HepG2 (cell line): ENCODE data around the gene BCCIP. TPM values are rescaled to one million over a fixed set of nuclear protein-coding genes. Genes with fewer than 3 reads are reported as not detected.
A peak's percentile ranks its signal among the peaks of the same experiment; 100 is the strongest.

Source experiments
- ATAC-seq: fragments of 200-7000 bp; cut with Tn5 transposase; 3 replicates; pipeline ENCODE4 v1.9.1; 2020; ENCODE audit warnings: mild to moderate bottlenecking, moderate library complexity
- BruUV-seq: library from RNA; stranded (reverse); fragments of 400-500 nt; replicated peaks from 2 replicates; lab custom pipeline; 2021; lab: Mats Ljungman, UMichigan
- CTCF ChIA-PET: fragments of 300-600 bp; formaldehyde crosslinking; extraction: SDS; loops from one replicate; lab custom pipeline; 2021; ENCODE audit warnings: low total read pairs, inconsistent platforms, low intra/inter-chr PET ratio; lab: Yijun Ruan, JAX
- POLR2A ChIA-PET: fragments of 350-600 bp; sonication (Branson Sonifier 250); formaldehyde crosslinking; loops from one replicate; lab custom pipeline; 2020; ENCODE audit warnings: antibody characterized with exemption, inconsistent platforms; lab: Yijun Ruan, JAX
- DNase-seq: peaks from one replicate; pipeline ENCODE4 v3.0.0-alpha.2; 2015; ENCODE audit warnings: low spot score
- FAIRE-seq: peaks from 3 replicates; lab custom pipeline; 2011; peaks lifted over from hg19 to GRCh38; lab: Jason Lieb, UNC
- H2AFZ ChIP-seq: one replicate; pipeline ENCODE4 v1.6.1; 2011; ENCODE audit warnings: low read length, inconsistent platforms
- H3K27ac ChIP-seq: fragments of 300-600 bp; 3 replicates; pipeline ENCODE4 v1.8.0; 2011; ENCODE audit warnings: mixed run types, mild to moderate bottlenecking, mixed read lengths, low read length, inconsistent platforms; ENCODE audit not compliant: insufficient read depth; ENCODE audit errors: extremely low read length
- H3K27me3 ChIP-seq, 2 experiments: fragments of 200-600 bp in 1 of 2; 2 replicates in 1 of 2; 3 replicates in 1 of 2; pipeline versions ENCODE4 v1.6.0 to v1.8.0; 2011; ENCODE audit warnings: low read length in 2 of 2, mild to moderate bottlenecking in 2 of 2, moderate library complexity in 2 of 2, inconsistent platforms in 1 of 2; ENCODE audit not compliant: insufficient read depth in 2 of 2, control insufficient read depth in 1 of 2
- H3K36me3 ChIP-seq, 2 experiments: fragments of 200-600 bp in 1 of 2; replicated peaks in 1 of 2; 2 replicates in 1 of 2; 3 replicates in 1 of 2; pipeline versions ENCODE4 v1.5.1 to v1.8.0; 2011; ENCODE audit warnings: low read length in 2 of 2, inconsistent platforms in 1 of 2; ENCODE audit not compliant: insufficient read depth in 2 of 2, control insufficient read depth in 1 of 2
- H3K4me1 ChIP-seq: 2 replicates; pipeline ENCODE4 v1.5.1; 2012; ENCODE audit warnings: low read length, inconsistent platforms; ENCODE audit not compliant: insufficient read depth
- H3K4me2 ChIP-seq: 2 replicates; pipeline ENCODE4 v1.6.0; 2011; ENCODE audit warnings: low read depth, low read length, inconsistent platforms
- H3K4me3 ChIP-seq, 3 experiments: fragments of 200-600 bp in 1 of 3; sonication (generic), shearing (Covaris generic) in 1 of 3; replicated peaks in 1 of 3; 2 replicates each; pipeline ENCODE4 v1.5.1; 2011 to 2016; ENCODE audit warnings: low read length in 3 of 3, inconsistent platforms in 2 of 3, low read depth in 2 of 3, mild to moderate bottlenecking in 2 of 3, control low read depth in 1 of 3, mixed read lengths in 1 of 3; ENCODE audit not compliant: insufficient read depth in 1 of 3
- H3K79me2 ChIP-seq: one replicate; pipeline ENCODE4 v1.6.1; 2011; ENCODE audit warnings: low read length, inconsistent platforms; ENCODE audit not compliant: insufficient read depth
- H3K9ac ChIP-seq: 2 replicates; pipeline ENCODE4 v1.6.0; 2011; ENCODE audit warnings: mild to moderate bottlenecking, low read depth, low read length, inconsistent platforms; ENCODE audit not compliant: insufficient read depth
- H3K9me3 ChIP-seq: 2 replicates; pipeline ENCODE4 v1.5.1; 2012; ENCODE audit warnings: mild to moderate bottlenecking, low read length
- H4K20me1 ChIP-seq: 2 replicates; pipeline ENCODE4 v1.6.0; 2011; ENCODE audit warnings: inconsistent platforms, mild to moderate bottlenecking, low read length, moderate library complexity; ENCODE audit not compliant: insufficient read depth
- ARID5B ChIP-seq: IDR thresholded peaks from 2 replicates; pipeline ENCODE4 v1.4.0; 2020; ENCODE audit warnings: mild to moderate bottlenecking, missing genetic modification reagents
- DNMT1 ChIP-seq: sonication (generic); formaldehyde crosslinking; IDR thresholded peaks from 2 replicates; pipeline ENCODE4 v1.5.1; 2020; ENCODE audit warnings: mild to moderate bottlenecking, missing genetic modification reagents
- ETV5 ChIP-seq: IDR thresholded peaks from 2 replicates; pipeline ENCODE4 v1.6.1; 2018; ENCODE audit warnings: missing biosample characterization, missing genetic modification reagents, inconsistent platforms, borderline replicate concordance
- FOSL2 ChIP-seq: sonication (generic); formaldehyde crosslinking; IDR thresholded peaks from 2 replicates; pipeline ENCODE4 v1.4.0; 2020; ENCODE audit warnings: missing genetic modification reagents
- MIXL1 ChIP-seq: IDR thresholded peaks from 2 replicates; pipeline ENCODE4 v1.6.1; 2016
- NBN ChIP-seq: fragments of 450-650 bp; conservative IDR thresholded peaks from 2 replicates; pipeline ENCODE4 v1.6.1; 2017
- NR2F2 ChIP-seq: IDR thresholded peaks from 2 replicates; pipeline ENCODE4 v1.6.1; 2012; ENCODE audit warnings: low read depth, inconsistent platforms, borderline replicate concordance
- PATZ1 ChIP-seq: sonication (generic); formaldehyde crosslinking; IDR thresholded peaks from 2 replicates; pipeline ENCODE4 v1.4.0; 2020; ENCODE audit warnings: missing genetic modification reagents
- SAP130 ChIP-seq: IDR thresholded peaks from 2 replicates; pipeline ENCODE4 v1.6.1; 2016; ENCODE audit warnings: low read depth
- TEAD2 ChIP-seq: sonication (generic); formaldehyde crosslinking; IDR thresholded peaks from 2 replicates; pipeline ENCODE4 v1.9.0; 2021; ENCODE audit warnings: missing genetic modification reagents
- ZNF549 ChIP-seq: sonication (generic); formaldehyde crosslinking; IDR thresholded peaks from 2 replicates; pipeline ENCODE4 v1.5.0; 2020; ENCODE audit warnings: missing genetic modification reagents
- ZNF788 ChIP-seq: sonication (generic); formaldehyde crosslinking; IDR thresholded peaks from 2 replicates; pipeline ENCODE4 v1.5.0; 2020; ENCODE audit warnings: mild to moderate bottlenecking, missing genetic modification reagents, borderline replicate concordance
- WGBS: methylation state at CpG from one replicate; pipeline ENCODE4 v1.1.6; 2017; ENCODE audit warnings: low lambda C conversion rate; 5-methylcytosine and 5-hydroxymethylcytosine counted together
- in situ Hi-C: cut with HindIII; loops from 2 replicates; pipeline ENCODE4 v1.10.0; 2017; ENCODE audit warnings: low pct_unique_long_range_greater_than_20kb; ENCODE audit not compliant: extremely low pct_ligation_motif_present
- intact Hi-C: fragments of 100-400 bp; cut with micrococcal nuclease; formaldehyde crosslinking; loops from one replicate; pipeline ENCODE4 v1.10.0; 2022; ENCODE audit not compliant: unreplicated experiment
- polyA plus RNA-seq, 8 experiments: library from polyadenylated mRNA; depleted of rRNA in 3 of 8; stranded (reverse) in 7 of 8; unstranded in 1 of 8; fragments of >200 nt; fragmentation: Illumina TruSeq in 4 of 8; extraction: Trizol in 4 of 8; gene quantifications; 2 replicates each; pipeline versions ENCODE4 v1.2.1 to v1.2.3, GENCODE V29; 2011 to 2016; ENCODE audit warnings: low read depth in 4 of 8, missing spikeins in 1 of 8, mixed read lengths in 1 of 8; ENCODE audit not compliant: insufficient read depth in 1 of 8
- total RNA-seq, 5 experiments: library from RNA; depleted of rRNA; stranded (reverse); fragments of >200 nt; fragmentation: Illumina TruSeq; extraction: Trizol; gene quantifications; 2 replicates each; pipeline ENCODE4 v1.2.3, GENCODE V29; 2016; ENCODE audit warnings: low read depth in 1 of 5
- TF ChIP-seq, protein P1 (sequence below): sonication (generic); formaldehyde crosslinking; IDR thresholded peaks from 2 replicates; pipeline ENCODE4 v1.8.0; 2022; ENCODE audit warnings: mild to moderate bottlenecking, missing genetic modification reagents
- TF ChIP-seq, protein P2 (sequence below): fragments of 450-650 bp; IDR thresholded peaks from 2 replicates; pipeline ENCODE4 v1.6.1; 2016
- TF ChIP-seq, protein P3 (sequence below): sonication (generic); formaldehyde crosslinking; IDR thresholded peaks from 2 replicates; pipeline ENCODE4 v1.4.0; 2020; ENCODE audit warnings: mild to moderate bottlenecking, missing genetic modification reagents

The BCCIP gene
- total and polyA plus RNA-seq, 2 of the 13 experiments (the other 11 are each of a cell fraction or from before 2014, with no cell fraction given), result 37.0 to 132 TPM

DNA sequence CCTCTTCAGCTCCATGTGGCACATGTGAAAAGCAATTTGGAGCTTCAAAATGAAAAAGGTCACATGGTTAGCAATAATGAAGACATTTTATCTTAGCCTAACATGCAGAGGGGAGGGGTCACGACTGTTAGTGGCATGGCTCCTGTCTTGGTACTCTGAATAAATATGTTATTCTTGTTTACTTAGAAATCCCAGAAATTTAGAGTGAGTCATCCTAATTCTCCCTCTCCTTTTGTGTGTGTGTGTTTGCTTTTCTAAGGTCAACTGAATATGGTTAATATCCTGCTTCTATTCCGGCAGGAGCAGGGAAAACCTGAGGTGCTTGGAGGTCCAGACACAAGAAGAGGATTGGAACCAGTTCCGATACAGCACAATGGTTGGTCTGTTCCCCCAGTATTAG is 17.6 kb downstream of the BCCIP start:
- H4K20me1 ChIP-seq, result no peaks in the 10 kb centered on the region
- no peaks in the 10 kb centered on the region for H3K9me3 ChIP-seq
- ChIA-PET POLR2A (no interaction called here), CTCF (no interaction called here)
- H3K4me1 ChIP-seq, result peaks cover 28% of the 10 kb centered on the region; the same call in 1 of the 2 replicates
- no peaks in the 10 kb centered on the region for H3K79me2 ChIP-seq
- H3K9ac ChIP-seq, result no peak overlapping the region
- H3K36me3 ChIP-seq, result peaks cover 15 to 60% of the 10 kb centered on the region in 2 experiments
- 90% methylated on average over 3 of the region's 3 CpGs for WGBS
- BruUV-seq, result no TSS peak
- no peak overlapping the region for H3K27ac ChIP-seq
- no peak overlapping the region for H3K4me2 ChIP-seq
- no peak for DNase-seq
- intact Hi-C loops, result no loop called here
- in situ Hi-C loops, result no loop called here
- no peak for ATAC-seq
- no peak overlapping the region for H3K4me3 ChIP-seq
- H3K27me3 ChIP-seq, result no peaks in the 10 kb centered on the region
- no peak for FAIRE-seq
- no peak overlapping the region for H2AFZ ChIP-seq
- TF ChIP-seq MIXL1 (no peak), ZNF788 (CRISPR knock-in tag) (no peak), PATZ1 (CRISPR knock-in tag) (no peak), DNMT1 (CRISPR knock-in tag) (no peak), NBN (no peak), ARID5B (CRISPR knock-in tag) (0 out of 2 replicates have a peak, but pooled peaks have one; percentile 17), FOSL2 (CRISPR knock-in tag) (peak; percentile 63), SAP130 (CRISPR knock-in tag) (no peak), ETV5 (CRISPR knock-in tag) (no peak), NR2F2 (no peak), ZNF549 (CRISPR knock-in tag) (no peak), TEAD2 (CRISPR knock-in tag) (no peak)
- TF ChIP-seq, protein P1, sequence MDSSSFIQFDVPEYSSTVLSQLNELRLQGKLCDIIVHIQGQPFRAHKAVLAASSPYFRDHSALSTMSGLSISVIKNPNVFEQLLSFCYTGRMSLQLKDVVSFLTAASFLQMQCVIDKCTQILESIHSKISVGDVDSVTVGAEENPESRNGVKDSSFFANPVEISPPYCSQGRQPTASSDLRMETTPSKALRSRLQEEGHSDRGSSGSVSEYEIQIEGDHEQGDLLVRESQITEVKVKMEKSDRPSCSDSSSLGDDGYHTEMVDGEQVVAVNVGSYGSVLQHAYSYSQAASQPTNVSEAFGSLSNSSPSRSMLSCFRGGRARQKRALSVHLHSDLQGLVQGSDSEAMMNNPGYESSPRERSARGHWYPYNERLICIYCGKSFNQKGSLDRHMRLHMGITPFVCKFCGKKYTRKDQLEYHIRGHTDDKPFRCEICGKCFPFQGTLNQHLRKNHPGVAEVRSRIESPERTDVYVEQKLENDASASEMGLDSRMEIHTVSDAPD (CRISPR knock-in tag), result no peak
- TF ChIP-seq, protein P2, sequence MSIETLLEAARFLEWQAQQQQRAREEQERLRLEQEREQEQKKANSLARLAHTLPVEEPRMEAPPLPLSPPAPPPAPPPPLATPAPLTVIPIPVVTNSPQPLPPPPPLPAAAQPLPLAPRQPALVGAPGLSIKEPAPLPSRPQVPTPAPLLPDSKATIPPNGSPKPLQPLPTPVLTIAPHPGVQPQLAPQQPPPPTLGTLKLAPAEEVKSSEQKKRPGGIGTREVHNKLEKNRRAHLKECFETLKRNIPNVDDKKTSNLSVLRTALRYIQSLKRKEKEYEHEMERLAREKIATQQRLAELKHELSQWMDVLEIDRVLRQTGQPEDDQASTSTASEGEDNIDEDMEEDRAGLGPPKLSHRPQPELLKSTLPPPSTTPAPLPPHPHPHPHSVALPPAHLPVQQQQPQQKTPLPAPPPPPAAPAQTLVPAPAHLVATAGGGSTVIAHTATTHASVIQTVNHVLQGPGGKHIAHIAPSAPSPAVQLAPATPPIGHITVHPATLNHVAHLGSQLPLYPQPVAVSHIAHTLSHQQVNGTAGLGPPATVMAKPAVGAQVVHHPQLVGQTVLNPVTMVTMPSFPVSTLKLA, result peak; percentile 83
- TF ChIP-seq, protein P3, sequence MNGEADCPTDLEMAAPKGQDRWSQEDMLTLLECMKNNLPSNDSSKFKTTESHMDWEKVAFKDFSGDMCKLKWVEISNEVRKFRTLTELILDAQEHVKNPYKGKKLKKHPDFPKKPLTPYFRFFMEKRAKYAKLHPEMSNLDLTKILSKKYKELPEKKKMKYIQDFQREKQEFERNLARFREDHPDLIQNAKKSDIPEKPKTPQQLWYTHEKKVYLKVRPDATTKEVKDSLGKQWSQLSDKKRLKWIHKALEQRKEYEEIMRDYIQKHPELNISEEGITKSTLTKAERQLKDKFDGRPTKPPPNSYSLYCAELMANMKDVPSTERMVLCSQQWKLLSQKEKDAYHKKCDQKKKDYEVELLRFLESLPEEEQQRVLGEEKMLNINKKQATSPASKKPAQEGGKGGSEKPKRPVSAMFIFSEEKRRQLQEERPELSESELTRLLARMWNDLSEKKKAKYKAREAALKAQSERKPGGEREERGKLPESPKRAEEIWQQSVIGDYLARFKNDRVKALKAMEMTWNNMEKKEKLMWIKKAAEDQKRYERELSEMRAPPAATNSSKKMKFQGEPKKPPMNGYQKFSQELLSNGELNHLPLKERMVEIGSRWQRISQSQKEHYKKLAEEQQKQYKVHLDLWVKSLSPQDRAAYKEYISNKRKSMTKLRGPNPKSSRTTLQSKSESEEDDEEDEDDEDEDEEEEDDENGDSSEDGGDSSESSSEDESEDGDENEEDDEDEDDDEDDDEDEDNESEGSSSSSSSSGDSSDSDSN (CRISPR knock-in tag), result no peak
